NCI-H2196 (cell line): ENCODE results near the gene SLC16A2.

ENCODE experiments used
- DNase-seq: peaks from one replicate; lab custom pipeline; 2025; ENCODE audit not compliant: unreplicated experiment; lab: John Stamatoyannopoulos, UW

Gene SLC16A2

DNA sequence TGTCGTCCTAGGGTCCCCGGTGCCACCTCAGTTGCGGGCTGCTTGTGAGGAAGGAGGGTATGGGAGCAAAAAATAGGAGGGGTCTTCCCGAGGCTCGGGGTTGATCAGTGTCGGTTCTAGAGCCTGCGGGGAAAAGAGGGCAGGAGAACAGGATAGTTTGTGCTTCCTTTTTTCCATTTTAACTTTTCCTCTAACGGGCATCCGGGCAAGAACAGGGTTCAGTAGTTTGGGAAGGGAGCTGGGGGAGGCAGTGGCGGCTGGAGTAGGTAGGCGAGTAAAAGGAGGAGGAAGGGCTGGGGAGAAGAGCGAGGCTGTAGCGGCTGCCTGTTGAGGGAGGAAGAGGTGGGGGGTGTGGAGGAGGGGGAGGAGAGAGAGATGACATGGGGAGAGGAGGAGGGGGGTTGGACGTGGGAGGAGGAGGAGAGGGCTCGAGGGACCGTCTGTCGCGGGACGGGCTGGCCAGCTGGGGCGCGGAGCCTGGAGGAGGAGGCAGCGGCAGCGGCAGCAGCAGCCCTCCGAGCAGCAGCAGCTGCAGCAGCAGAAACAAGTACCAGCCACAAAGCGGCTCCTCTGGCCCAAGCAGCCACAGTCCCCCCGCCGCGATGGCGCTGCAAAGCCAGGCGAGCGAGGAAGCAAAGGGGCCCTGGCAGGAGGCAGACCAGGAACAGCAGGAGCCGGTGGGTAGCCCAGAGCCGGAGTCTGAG lies at the start of gene SLC16A2:
TSS of gene SLC16A2 (plus strand) at position 458 of the 704 bp plus-strand sequence. CDS start at position 603, 145 bp downstream.
- peak; percentile 21 for DNase-seq

DNA sequence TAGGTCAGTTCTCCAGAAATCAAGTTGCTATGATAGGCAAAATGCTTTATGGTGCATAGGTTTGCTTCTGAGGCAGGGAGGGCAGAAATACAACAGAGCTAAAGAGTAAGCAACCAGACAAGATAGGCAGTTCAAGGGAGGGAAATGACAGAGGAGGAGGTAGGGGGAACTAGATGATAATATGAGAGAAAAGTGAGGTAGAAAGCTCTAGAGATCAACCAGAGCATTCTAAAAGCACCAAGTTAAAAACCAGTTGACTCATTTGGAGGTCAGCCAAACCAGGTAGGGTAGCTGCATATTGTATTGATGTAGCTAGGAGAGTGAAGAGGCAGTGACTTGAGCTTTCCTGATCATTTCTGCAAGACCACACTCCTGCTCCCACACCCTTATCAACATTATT lies 49.0 kb upstream of the SLC16A2 start:
- DNase-seq: no peak

DNA sequence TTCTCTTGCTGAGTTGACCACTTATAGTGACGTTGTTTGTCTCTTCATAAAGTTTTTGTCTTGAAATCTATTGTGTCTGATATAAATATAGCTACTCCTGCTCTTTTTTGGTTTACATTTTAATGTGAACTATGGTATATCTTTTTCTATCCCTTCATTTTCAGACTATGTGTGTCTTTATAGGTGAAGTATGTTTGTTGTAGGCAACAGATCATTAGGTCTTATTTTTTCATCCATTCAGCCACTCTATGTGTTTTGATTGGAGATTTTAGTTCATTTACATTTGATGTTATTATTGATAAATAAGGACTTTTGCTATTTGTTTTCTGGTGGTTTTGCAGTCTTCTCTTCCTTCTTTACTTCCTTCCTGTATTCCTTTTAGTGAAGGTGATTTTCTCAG lies 44.0 kb upstream of the SLC16A2 start:
- no peak for DNase-seq

DNA sequence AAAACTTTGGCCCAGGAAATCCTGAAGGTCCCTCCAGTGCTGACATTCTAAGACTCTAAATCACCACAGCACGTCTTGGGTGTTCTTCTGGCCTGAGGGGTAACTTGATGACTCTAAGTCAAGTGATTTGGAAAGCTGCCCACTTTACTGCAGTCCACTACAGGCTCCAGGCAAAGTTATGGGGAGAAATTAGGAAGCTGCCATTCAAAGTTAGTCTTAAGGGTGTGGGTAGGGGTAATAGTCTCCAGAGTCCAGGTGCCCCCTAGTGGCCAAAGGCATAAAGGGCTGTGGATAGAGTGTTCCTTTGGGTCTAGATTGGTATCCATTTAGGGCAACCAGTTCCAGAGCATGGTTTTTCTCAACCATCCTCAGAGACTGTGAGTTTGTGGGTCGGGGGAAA lies 38.7 kb upstream of the SLC16A2 start:
- DNase-seq: peak; percentile 35

DNA sequence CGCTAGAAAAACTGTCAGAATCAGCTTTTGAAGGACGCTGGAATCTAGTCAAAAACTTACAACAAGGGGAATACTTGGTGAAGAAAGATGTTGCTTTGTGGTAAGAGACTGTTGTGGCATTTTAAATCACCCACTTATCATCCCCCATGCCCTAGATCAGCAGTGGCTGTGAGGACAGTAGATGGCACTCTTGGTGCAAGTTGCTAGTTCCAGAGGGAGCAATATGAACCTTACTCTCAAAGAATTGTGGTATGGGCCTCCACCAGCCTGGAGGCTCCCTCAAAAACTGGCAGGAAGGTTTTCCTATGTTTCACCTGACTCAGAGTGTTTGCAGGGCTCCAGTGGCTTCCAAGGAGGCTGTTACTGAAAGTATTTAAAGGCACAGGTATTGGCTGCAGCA lies 37.7 kb upstream of the SLC16A2 start:
- peak; percentile 4 for DNase-seq

DNA sequence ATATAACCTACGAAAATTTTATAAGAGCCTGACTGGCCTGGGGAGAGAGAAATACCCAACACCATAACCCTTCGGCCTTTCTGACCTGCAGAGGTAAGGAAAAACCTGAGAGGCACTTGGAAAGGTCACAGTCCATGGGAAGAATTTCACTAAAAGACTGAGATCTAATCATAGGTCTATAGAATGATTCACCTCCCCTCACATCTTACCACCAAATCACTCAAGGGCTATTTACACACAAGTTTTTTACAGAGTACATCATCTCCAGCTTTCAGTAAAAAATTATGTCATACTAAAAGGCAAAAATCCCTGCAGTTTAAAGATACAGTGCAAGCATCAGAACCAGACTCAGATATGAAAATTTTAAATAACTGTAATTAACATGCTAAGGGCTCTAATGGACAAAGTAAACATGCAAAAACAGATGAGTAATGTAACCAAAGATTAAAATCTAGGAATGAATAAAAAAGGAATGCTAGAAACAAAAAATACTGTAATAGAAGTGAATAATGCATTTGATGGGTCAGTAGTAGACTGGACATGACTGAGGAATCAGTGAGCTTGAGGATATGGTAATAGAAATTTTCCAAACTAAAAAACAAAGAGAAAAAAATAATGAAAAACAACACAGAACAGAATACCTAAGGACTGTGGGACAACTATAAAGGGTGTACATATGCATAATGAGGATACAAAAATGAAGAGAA lies 32.1 kb upstream of the SLC16A2 start:
- DNase-seq: no peak

DNA sequence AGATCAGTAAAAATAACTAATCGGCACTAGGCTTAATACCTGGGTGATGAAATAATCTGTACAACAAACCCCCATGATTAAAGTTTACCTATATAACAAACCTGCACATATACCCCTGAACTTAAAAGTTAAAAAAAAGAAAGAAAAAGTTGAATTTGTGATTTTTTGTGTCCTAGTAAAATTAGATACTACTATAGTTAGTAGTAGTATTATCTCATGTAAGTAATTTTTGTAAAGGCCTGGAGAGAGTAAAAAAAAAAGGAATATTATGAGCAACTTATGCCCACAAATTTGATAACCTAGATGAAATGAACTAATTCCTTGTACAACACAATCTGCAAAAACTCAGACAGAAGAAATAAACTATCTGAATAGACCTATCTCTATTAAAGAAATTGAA lies 25.7 kb upstream of the SLC16A2 start:
- DNase-seq: no peak

DNA sequence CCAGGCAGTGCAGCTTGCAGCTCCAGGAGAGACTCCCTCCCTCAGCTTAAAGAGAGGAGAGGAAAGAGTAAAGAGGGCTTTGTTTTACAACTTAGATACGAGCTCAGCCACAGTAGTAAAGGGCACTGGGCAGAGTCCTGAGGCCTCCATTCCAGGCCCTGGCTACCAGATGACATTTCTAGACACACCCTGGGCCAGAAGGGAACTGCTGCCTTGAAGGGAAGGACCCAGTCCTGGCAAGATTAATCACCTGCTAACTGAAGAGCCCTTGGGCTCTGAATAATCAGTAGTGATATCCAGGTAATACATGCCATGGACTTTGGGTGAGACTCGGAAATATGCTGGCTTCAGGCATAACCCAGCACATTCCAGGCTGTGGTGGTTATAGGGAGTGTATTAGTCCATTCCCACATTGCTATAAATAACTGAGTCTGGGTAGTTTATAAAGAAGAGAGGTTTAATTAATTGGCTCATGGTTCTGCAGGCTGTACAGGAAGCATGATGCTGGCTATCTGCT lies 15.3 kb upstream of the SLC16A2 start:
- no peak for DNase-seq

DNA sequence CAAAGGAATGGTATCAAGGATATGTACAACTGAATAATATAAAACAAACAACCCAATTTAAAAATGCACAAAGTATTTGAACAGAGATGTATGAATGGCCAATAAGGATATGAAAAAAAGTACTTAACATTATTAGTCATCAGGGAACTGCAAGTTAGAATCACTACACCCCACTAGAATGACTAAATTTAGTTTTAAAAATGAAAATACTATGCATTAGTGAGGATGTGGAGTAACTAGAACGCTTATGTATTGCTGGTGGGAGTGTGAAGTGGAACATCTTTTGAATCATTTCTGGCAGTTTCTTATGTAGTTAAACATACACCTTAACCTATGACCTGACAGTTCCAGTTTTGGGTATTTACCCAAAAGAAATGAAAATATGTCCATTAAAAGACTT lies 13.0 kb upstream of the SLC16A2 start:
- DNase-seq: no peak

DNA sequence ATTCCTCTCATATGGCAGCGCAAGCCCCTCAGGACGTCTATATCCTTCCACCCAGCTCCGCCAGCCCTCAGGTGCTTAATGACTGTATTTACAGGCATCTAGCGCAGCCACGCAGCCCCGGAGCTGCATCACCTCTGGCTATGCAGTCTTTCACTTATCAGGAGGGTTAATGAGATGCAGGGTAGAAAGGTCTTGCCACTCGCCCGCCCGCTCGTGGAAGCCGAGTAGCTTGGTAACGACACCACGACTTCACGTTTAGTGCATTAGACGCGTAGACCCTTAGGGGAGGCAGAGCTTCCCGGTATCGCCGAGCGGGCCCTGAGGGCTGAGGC lies 1.5 kb upstream of the SLC16A2 start:
- no peak for DNase-seq

DNA sequence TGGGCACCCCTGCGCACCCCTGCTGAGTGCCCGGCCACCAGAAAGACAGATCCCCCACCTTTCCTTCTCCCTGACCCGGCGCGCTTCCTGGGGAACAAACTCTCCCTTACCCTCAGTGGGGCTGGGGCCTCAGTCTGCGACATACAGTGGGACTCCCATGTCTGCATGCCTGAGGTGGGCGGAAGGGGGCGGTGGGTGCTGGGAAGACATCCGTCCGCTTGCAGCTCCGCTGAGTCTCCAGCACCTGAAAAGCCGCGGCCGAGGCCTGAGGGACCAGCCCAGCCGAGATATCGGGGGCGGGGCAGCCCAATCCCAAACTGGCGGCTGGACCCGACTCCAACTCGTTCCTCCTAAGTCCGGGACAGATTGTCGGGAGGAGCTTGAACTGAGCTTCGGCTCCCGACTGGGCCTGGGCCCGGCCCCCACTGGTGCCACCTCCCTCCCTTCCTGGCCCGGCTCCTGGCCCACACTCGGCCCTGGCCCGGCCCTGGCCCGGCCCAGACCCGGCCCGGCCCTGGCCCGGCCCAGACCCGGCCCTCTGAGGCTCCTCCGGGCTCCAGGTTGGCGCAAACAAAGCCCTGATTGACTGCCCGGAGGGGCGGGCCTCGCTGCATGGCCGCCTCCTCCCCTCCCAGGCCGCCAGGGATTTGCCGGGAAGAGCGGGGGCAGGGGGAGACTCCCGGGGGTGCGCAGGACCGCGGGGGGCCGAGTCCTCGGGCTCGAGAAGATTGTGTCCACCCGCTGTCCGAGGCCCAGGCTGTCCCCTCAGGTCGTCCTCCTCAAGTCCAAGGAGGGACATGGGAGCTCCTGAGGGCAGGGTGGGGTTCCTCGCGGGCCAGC lies 877 bp upstream of the SLC16A2 start:
- DNase-seq: peak; percentile 10

DNA sequence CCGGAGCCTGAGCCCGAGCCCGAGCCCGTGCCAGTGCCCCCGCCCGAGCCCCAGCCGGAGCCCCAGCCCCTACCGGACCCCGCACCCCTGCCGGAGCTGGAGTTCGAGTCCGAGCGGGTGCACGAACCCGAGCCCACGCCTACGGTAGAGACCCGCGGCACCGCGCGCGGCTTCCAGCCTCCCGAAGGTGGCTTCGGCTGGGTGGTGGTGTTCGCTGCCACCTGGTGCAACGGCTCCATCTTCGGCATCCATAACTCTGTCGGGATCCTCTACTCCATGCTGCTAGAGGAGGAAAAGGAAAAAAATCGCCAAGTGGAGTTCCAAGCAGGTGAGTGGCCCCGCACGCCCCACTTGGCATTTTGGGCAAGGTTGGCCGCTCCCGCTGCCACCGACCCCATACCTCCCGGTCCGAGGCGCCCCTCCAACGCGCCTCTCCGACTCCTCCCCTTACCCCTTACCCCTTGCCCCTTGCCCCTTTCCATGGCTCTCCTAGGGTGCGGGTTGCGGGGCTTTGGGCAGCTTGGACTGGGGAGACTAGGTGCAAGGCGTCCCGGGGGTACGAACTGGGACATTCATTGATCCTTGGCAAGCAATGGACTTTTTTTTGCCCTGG lies 553 bp downstream of the SLC16A2 start:
- no peak for DNase-seq

DNA sequence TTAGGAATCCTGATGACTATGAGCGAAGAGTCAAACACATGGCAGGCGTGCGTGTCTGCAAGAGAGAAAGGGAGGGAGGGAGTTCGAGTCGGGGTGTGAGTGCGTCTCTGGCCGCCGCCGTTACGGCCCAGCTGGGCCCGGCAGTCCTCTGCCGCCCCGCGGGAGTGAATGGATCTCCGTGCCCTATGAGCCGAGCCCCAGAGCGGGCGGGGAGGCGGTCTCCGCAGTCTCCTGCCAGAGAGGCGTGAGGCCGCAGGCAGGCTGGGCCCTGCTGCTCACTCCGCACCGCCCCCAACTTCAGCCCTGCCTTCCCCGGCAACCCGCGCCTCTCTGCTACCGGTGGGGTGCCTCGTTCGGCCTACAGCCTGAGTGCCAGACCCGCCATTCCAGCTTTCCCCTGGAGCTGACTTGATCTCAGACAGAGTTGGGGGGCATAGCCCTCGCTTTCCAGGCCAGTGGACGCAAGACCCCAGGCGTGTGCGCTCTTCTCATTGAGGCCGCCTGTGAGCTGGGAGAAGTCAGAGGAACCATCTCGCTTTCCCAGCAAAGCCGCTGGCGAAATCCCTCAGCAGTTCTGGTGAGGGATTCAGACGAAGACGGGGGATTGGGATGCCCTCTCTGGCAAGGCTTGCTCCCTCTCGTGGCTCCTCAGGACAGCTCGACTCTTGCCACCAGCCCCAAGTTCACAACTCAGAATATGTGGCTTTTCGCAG lies 1.4 kb downstream of the SLC16A2 start:
- DNase-seq: no peak

DNA sequence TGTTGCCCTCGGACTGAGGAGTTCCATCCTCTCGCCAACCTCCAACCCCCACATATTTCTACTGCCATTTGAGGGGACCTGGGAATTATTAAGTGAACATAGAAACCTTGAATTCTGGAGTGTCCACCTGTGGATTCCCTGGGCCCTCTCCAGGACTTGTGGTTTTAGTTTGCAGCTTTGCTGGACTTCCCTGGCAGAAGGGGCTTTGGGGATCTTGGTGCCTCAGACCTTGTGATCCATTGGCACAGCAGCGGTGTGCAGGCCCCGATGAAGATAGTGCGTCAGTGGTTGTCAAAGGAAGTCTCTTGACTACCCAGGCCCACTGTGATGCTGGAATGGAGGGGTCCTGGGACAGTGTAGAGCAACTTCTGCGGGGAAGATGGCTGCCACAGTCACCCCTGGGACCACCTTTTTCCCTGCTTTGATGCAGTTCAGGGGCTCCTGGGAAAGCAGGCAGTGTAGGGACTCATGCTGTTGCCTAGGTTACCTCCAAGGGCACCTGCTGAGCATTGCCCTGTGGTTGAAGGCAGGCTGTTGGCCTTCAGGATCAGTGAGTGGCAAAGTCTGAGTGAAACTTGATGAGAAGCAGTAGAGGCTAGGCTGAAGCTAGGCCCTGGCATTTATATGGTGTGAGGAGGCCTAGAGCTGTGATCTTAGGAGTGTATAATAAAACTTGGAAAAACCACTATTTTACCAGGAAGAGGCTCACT lies 2.2 kb downstream of the SLC16A2 start:
- DNase-seq: no peak

DNA sequence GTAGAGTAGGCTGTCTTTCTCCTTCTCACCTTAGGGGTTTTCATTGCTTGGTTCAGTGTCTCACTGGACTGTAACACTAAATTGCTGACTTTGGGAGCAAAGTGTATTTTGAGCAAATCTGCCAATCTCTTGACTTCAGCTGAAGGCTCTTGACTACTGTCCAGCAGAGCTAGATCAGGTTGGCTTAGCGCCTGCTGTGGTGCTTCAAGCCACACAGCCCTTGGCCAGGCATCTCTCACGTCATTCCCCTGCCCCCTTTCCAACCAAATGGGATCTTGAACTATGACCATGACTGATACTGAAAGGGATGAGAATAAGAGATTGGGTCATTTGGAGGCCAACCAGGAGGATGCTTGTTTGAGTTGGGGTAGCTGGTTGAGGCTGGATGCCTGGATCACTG lies 4.8 kb downstream of the SLC16A2 start:
- DNase-seq: no peak

DNA sequence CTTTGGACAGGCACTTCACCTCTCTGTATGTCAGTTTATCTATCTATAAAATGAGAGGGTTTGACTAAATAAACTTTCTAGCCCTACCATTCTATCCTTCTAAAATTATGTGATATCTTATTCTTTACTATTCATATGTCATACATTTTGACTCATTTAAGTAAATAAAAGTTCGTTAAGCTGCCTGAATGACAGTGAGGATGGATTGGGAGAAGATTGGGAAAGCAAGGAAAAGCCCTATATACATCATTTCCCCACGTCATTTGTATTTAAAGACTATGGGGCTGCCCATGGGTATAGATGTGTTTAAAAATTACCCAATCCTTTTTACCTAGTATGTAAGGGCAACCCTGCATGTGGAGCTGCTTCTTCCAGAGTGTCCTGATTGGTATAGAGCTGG lies 5.3 kb downstream of the SLC16A2 start:
- no peak for DNase-seq

DNA sequence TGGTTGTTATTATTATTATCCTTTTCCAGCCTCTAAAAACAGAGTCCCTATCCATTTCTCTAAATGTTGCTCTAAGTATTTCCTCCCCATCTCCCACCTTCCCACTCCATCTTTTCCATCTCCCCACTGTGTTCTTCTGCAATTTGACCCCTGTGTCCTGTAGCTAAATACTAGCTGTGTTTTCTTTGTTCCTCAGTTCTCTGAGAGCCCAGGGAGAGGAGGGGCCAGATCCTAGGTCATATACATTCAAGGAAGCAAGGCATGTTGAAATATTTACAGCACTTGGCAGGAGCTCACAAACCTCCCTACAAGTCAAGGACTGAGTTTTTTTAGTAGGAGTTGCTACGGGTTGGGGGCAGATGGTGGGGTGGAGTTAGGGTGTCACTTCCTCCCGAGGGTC lies 10.5 kb downstream of the SLC16A2 start:
- DNase-seq: no peak

DNA sequence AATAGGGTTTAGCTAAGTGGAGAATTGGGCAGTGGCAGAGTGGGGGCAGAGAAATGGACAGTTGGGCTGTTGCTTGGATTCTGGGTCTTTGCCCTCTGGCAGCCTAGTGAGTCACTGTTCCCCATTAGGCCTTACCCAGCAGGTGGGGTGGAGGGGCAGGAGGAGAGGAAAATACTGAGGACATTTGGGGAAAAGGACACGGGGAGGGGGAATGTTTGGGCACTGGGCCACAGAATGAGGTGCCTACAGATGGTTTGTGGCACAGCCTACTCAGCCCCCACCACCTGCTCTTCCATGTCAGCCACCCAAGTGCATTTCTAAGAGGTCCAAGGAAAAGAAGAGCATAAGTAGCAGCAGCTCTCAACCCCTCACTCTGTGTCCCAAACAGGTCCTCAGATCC lies 13.0 kb downstream of the SLC16A2 start:
- DNase-seq: no peak

DNA sequence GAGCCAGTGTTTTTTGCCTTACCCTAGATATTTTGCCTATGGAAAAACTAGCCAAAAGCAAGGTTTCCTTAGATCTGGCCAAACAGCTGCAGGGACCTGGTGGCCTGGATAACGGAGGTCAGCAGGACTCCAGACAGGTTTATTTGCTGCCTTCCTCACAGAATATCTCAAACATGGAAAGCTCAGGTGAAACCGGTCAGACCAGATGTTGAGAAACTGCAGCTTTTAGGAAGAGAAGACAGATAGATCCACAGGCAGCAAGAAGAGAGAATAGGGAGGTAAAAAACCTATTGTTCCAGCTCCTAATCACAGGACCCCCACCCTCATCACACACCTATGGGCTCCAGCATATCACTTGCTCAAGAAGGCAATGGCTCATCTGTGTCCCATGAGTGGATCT lies 16.2 kb downstream of the SLC16A2 start:
- DNase-seq: no peak

DNA sequence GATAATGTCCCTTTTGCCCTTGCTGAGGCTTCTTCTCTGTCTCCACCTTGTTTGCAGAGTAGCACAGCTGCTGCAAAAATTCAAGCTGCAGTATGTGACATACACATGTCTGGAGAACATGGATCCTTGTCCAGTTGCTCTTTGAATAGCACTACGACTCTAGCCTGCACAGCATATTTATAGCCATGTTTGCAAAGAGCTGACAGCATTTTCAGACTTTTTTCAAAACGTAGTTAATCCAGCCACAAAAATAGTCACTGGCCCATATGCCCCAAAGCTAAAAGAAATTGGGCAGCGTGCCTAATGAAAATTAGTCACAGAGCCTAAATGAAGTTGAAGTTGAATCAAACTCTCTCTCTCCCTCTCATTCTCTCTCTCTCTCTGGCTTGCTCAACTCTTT lies 17.5 kb downstream of the SLC16A2 start:
- DNase-seq: no peak
